Gastrocnemius medialis (tissue), 4 donors: Measurements from ENCODE around the gene LHX6. TPM values are rescaled to one million over a fixed set of nuclear protein-coding genes. Genes with fewer than 3 reads are reported as not detected.

Source experiments
- ATAC-seq, 2 donors: fragments of 150-250 bp; one replicate each; pipeline ENCODE4 v1.9.1; 2016
- DNase-seq, 2 donors: peaks; one replicate each; pipeline ENCODE4 v3.0.0-alpha.2; 2019
- H3K27ac ChIP-seq, 4 donors: fragments of 200-600 bp; sonication (generic); 1 replicate in 1 of 4; 2 replicates in 3 of 4; pipeline ENCODE4 v1.5.1; 2016 to 2018; ENCODE audit warnings: mild to moderate bottlenecking in 2 of 4, moderate library complexity in 1 of 4
- H3K27me3 ChIP-seq, 3 donors: fragments of 200-600 bp; sonication (generic) in 2 of 3; 1 replicate in 1 of 3; 2 replicates in 2 of 3; pipeline versions ENCODE4 v1.5.1 to v1.6.0; 2016 to 2019; ENCODE audit warnings: mild to moderate bottlenecking in 1 of 3, moderate library complexity in 1 of 3
- H3K36me3 ChIP-seq, 2 donors: fragments of 200-600 bp; sonication (generic) in 1 of 2; one replicate each; pipeline ENCODE4 v1.5.1; 2017 to 2018
- H3K4me1 ChIP-seq, 2 donors: fragments of 200-600 bp; sonication (generic) in 1 of 2; one replicate each; pipeline ENCODE4 v1.5.1; 2016 to 2017; ENCODE audit warnings: mild to moderate bottlenecking in 2 of 2
- H3K4me3 ChIP-seq, 4 donors: fragments of 200-600 bp; sonication (generic) in 3 of 4; 1 replicate in 1 of 4; 2 replicates in 3 of 4; pipeline ENCODE4 v1.5.1; 2016 to 2019; ENCODE audit warnings: mild to moderate bottlenecking in 2 of 4
- H3K9me3 ChIP-seq, 3 donors: fragments of 200-600 bp; sonication (generic) in 2 of 3; 1 replicate in 1 of 3; 2 replicates in 2 of 3; pipeline ENCODE4 v1.5.1; 2016 to 2019
- CTCF ChIP-seq, 5 experiments: fragments of 450-650 bp in 3 of 5; fragments of 200-600 bp in 2 of 5; sonication (generic) in 2 of 5; IDR thresholded peaks in 4 of 5; conservative IDR thresholded peaks in 1 of 5; 1 replicate in 4 of 5; 2 replicates in 1 of 5; pipeline ENCODE4 v1.5.1; 2016 to 2019; ENCODE audit warnings: antibody characterized with exemption in 5 of 5, mild to moderate bottlenecking in 3 of 5, moderate library complexity in 3 of 5
- POLR2A ChIP-seq, 2 donors: fragments of 450-650 bp; IDR thresholded peaks; one replicate each; pipeline ENCODE4 v1.6.1; 2017; ENCODE audit warnings: antibody characterized with exemption in 2 of 2, mild to moderate bottlenecking in 2 of 2, moderate library complexity in 2 of 2
- in situ Hi-C, 4 donors: fragments of 200-750 bp; cut with MboI; loops; one replicate each; pipeline versions ENCODE4 v1.15.0 to v1.8.0; 2017; ENCODE audit warnings: low sequenced_read_pairs in 4 of 4
- intact Hi-C: fragments of 100-400 bp; cut with DNase I; formaldehyde crosslinking; loops from one replicate; pipeline ENCODE4 v1.15.1; 2023; ENCODE audit warnings: low total_unique reads
- total RNA-seq, 4 donors: library from RNA; depleted of rRNA; stranded (reverse); fragments of >200 nt; gene quantifications; one replicate each; pipeline versions ENCODE4 v1.1.0 to v1.2.3, GENCODE V29; 2016

Gene LHX6
- total RNA-seq, 4 donors from 2014 or later = 0.83 to 4.5 (median 1.7) TPM

DNA sequence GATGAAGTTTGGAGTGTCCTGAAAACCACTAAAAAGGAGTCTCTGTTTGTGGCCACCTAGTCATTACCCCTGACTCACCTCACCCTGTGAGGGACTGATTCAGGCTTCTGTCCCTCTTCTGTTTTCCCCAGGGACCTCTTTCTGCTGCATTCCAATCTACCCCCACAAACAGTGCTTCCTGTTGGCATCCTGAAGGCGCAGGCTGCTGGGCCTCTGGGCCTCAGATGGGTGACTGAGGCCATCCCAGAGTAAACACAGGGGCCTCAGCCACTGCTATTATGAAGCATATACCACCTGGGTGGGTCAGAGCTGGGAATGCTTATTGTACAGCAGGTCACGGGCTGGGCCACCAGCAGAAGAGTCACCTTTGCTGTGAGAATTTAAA lies 49.1 kb downstream of the LHX6 start:
- in situ Hi-C loops (no loop called here), intact Hi-C loops (no loop called here)

GRCh38 chr9:122179054-122179689 lies 49.6 kb downstream of the LHX6 start:
- in situ Hi-C loops (no loop called here), intact Hi-C loops (no loop called here)
- TF ChIP-seq CTCF (IDR thresholded peaks at IDR 0.05 in 4 of 5, conservative IDR thresholded peaks at IDR 0.05 in 1 of 5) = no peak
- TF ChIP-seq POLR2A (IDR thresholded peaks at IDR 0.05) = no peak
- H3K27me3 ChIP-seq = peaks cover 0 to 26% (median 15%) of the 10 kb centered on the region in 3 donors
- no peaks in the 10 kb centered on the region for H3K4me1 ChIP-seq
- H3K4me3 ChIP-seq = no peak overlapping the region
- H3K36me3 ChIP-seq = no peaks in the 10 kb centered on the region
- no peak for DNase-seq
- no peak overlapping the region for H3K27ac ChIP-seq
- ATAC-seq = no peak
- no peaks in the 10 kb centered on the region for H3K9me3 ChIP-seq

More for the DNA sequence above, 49.1 kb downstream of the LHX6 start:
- Histone ChIP-seq H3K4me1 (no peaks in the 10 kb centered on the region), H3K27ac (no peak overlapping the region), H3K27me3 (peaks cover 0 to 21% (median 15%) of the 10 kb centered on the region in 3 donors), H3K4me3 (no peak overlapping the region), H3K9me3 (no peaks in the 10 kb centered on the region), H3K36me3 (no peaks in the 10 kb centered on the region)
- ATAC-seq = no peak
- DNase-seq = no peak
- TF ChIP-seq CTCF (IDR thresholded peaks at IDR 0.05 in 4 of 5, conservative IDR thresholded peaks at IDR 0.05 in 1 of 5) (no peak), POLR2A (IDR thresholded peaks at IDR 0.05) (no peak)

- TF ChIP-seq CTCF (IDR thresholded peaks at IDR 0.05 in 4 of 5, conservative IDR thresholded peaks at IDR 0.05 in 1 of 5) = no peak
- no peak for TF ChIP-seq POLR2A (IDR thresholded peaks at IDR 0.05)
- intact Hi-C loops (no loop called here), in situ Hi-C loops (no loop called here)
- H3K36me3 ChIP-seq = no peaks in the 10 kb centered on the region
- H3K27ac ChIP-seq = no peak overlapping the region
- peaks cover 0 to 17% (median 3%) of the 10 kb centered on the region in 3 donors for H3K27me3 ChIP-seq
- H3K9me3 ChIP-seq = no peaks in the 10 kb centered on the region
- no peak overlapping the region for H3K4me3 ChIP-seq
- no peaks in the 10 kb centered on the region for H3K4me1 ChIP-seq
- DNase-seq = no peak
- ATAC-seq = no peak
Measured at GRCh38 chr9:122176916-122177315, 51.8 kb downstream of the LHX6 start.

DNA sequence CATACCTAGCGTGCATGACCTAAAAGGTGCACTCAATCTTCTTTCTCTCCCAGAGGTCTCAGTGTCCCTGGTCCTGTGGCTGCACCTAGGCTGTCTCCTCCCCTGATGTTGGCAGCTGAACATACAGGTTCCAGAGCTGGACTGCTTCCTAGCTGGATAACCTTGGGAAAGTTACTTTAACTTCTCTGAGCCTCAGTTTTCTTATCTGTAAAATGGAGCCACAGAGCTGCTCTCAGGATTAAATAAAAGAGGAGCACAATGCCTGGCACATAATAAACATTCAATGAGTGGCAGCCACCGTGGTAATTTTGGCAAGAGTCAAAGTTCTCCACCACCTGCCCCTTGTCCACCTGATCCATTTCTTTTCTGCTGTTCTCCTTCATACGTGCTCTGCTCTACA lies 55.1 kb downstream of the LHX6 start:
- no peak for TF ChIP-seq CTCF (IDR thresholded peaks at IDR 0.05 in 4 of 5, conservative IDR thresholded peaks at IDR 0.05 in 1 of 5)
- no peak for TF ChIP-seq POLR2A (IDR thresholded peaks at IDR 0.05)
- Histone ChIP-seq H3K27ac (no peak overlapping the region), H3K4me3 (no peak overlapping the region), H3K27me3 (peaks cover 0 to 24% (median 0%) of the 10 kb centered on the region in 3 donors), H3K9me3 (no peaks in the 10 kb centered on the region), H3K36me3 (no peaks in the 10 kb centered on the region), H3K4me1 (no peaks in the 10 kb centered on the region)
- intact Hi-C loops (no loop called here), in situ Hi-C loops (no loop called here)
- ATAC-seq = no peak
- no peak for DNase-seq

- TF ChIP-seq POLR2A (IDR thresholded peaks at IDR 0.05) (no peak), CTCF (IDR thresholded peaks at IDR 0.05 in 4 of 5, conservative IDR thresholded peaks at IDR 0.05 in 1 of 5) (no peak)
- in situ Hi-C loops = no loop called here
Measured at GRCh38 chr9:122172131-122172530, 56.6 kb downstream of the LHX6 start.

More at GRCh38 chr9:122172131-122172530, 56.6 kb downstream of the LHX6 start:
- Histone ChIP-seq H3K27me3 (peaks cover 0 to 21% (median 0%) of the 10 kb centered on the region in 3 donors), H3K4me3 (no peak overlapping the region), H3K36me3 (no peaks in the 10 kb centered on the region), H3K27ac (no peak overlapping the region), H3K9me3 (no peaks in the 10 kb centered on the region), H3K4me1 (no peaks in the 10 kb centered on the region)
- intact Hi-C loops = no loop called here
- DNase-seq = no peak
- ATAC-seq = no peak
